Measurements from ENCODE around the gene SRGAP1. TPM values are rescaled to one million over a fixed set of nuclear protein-coding genes. Genes with fewer than 3 reads are reported as not detected.
A peak's percentile ranks its signal among the peaks of the same experiment; 100 is the strongest.

SRGAP1 gene
- total and polyA plus RNA-seq, 2 experiments from 2014 or later, result 13.0 to 29.4 TPM

DNA sequence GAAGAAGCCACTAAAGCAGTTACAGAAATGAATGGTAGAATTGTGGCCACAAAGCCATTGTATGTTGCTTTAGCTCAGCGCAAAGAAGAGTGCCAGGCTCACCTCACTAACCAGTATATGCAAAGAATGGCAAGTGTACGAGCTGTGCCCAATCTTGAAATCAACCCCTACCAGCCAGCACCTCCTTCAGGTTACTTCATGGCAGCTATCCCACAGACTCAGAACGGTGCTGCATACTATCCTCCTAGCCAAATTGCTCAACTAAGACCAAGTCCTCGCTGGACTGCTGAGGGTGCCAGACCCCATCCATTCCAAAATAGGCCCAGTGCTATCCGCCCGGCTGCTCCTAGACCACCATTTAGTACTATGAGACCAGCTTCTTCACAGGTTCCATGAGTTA lies 21.5 kb upstream of the SRGAP1 start:
- Histone ChIP-seq H3K36me3 (ENCODE audit: low read depth) (no peaks in the 10 kb centered on the region), H3K4me3 (no peak overlapping the region), H3K9ac (no peak overlapping the region), H4K20me1 (ENCODE audit: insufficient read depth) (no peaks in the 10 kb centered on the region), H2AFZ (no peak overlapping the region), H3F3A (ENCODE audit: insufficient read depth) (no peaks in the 10 kb centered on the region), H3K27ac (no peak overlapping the region), H3K9me3 (ENCODE audit: low read depth) (no peaks in the 10 kb centered on the region), H3K4me1 (ENCODE audit: insufficient read depth) (peaks cover 4% of the 10 kb centered on the region; the same call in 1 of the 2 replicates), H3K4me2 (ENCODE audit: unreplicated experiment) (no peak overlapping the region), H3K27me3 (replicated peaks; ENCODE audit: insufficient read depth) (no peaks in the 10 kb centered on the region), H3K9me2 (ENCODE audit: insufficient read depth) (no peaks in the 10 kb centered on the region), H3K79me2 (ENCODE audit: insufficient read depth) (no peaks in the 10 kb centered on the region)
- WGBS, 2 experiments (ENCODE audit: low coverage in 1 of 2, low lambda C conversion rate in 2 of 2, missing lambda C conversion rate in 2 of 2), result 91 to 92% methylated on average over 6 of the region's 6 CpGs
- no peak for DNase-seq
- in situ Hi-C loops (cut with MboI), result loop anchor here (10.0 kb wide), 1 partner anchor 572 kb away; the partner anchor contains the start of gene C12orf56
- no peak for TF ChIP-seq EZH2phosphoT487 (IDR thresholded peaks at IDR 0.05; ENCODE audit: insufficient read depth, low read depth)

DNA sequence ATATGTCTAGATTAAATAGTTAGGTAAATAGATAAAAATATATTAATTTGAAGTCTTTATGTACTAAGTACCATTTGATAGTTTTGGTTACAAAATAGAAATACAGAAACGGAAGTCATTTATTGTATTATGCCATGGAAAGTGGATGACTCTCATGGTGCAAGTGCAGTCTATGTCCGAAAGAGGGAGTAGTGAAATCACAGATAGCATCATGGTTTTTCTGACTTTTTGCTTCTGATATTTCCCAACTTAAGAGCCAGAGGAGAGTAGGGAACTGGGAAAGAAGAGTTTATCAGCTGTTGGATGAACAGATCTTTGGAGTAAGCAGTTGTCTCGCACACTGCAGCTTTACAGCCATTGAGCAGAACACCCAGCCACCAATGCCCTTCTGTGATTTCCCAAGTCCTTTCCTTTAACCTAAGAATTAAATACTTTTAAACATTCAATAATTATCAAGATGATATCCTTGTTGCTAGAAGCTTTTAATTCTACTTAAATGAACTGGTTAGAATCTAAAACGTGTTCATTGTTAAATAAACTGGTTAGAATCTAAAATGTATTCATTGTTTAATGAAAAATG lies 18.4 kb upstream of the SRGAP1 start:
- Histone ChIP-seq H3F3A (ENCODE audit: insufficient read depth) (no peaks in the 10 kb centered on the region), H2AFZ (peak overlapping the region; percentile 37; the same call in 1 of the 2 replicates), H3K9ac (no peak overlapping the region), H3K27me3 (replicated peaks; ENCODE audit: insufficient read depth) (no peaks in the 10 kb centered on the region), H3K9me2 (ENCODE audit: insufficient read depth) (no peaks in the 10 kb centered on the region), H3K4me1 (ENCODE audit: insufficient read depth) (peaks cover 4% of the 10 kb centered on the region; the same call in 1 of the 2 replicates), H4K20me1 (ENCODE audit: insufficient read depth) (no peaks in the 10 kb centered on the region), H3K9me3 (ENCODE audit: low read depth) (peaks cover 4% of the 10 kb centered on the region), H3K36me3 (ENCODE audit: low read depth) (no peaks in the 10 kb centered on the region), H3K4me3 (no peak overlapping the region), H3K27ac (no peak overlapping the region), H3K79me2 (ENCODE audit: insufficient read depth) (no peaks in the 10 kb centered on the region), H3K4me2 (ENCODE audit: unreplicated experiment) (no peak overlapping the region)
- 7 to 9% methylated on average over 4 of the region's 4 CpGs for WGBS, 2 experiments (ENCODE audit: low coverage in 1 of 2, low lambda C conversion rate in 2 of 2, missing lambda C conversion rate in 2 of 2)
- no peak for TF ChIP-seq EZH2phosphoT487 (IDR thresholded peaks at IDR 0.05; ENCODE audit: insufficient read depth, low read depth)
- TF ChIP-seq EZH2 (IDR thresholded peaks at IDR 0.05; ENCODE audit: insufficient read depth, poor library complexity, severe bottlenecking), result no peak
- DNase-seq, result peak; percentile 86
- in situ Hi-C loops (cut with MboI), result loop anchor here (5.0 to 25.0 kb wide), 3 partner anchors 261 to 569 kb away; partner anchors contain the start of gene C12orf56

GRCh38 chr12:63828867-63829266 lies 15.6 kb upstream of the SRGAP1 start:
- Histone ChIP-seq H3K9me2 (ENCODE audit: insufficient read depth) (no peaks in the 10 kb centered on the region), H3K4me1 (ENCODE audit: insufficient read depth) (peaks cover 4% of the 10 kb centered on the region; the same call in 1 of the 2 replicates), H2AFZ (no peak overlapping the region), H3K36me3 (ENCODE audit: low read depth) (no peaks in the 10 kb centered on the region), H3F3A (ENCODE audit: insufficient read depth) (no peaks in the 10 kb centered on the region), H3K4me3 (no peak overlapping the region), H3K27me3 (replicated peaks; ENCODE audit: insufficient read depth) (no peaks in the 10 kb centered on the region), H4K20me1 (ENCODE audit: insufficient read depth) (no peaks in the 10 kb centered on the region), H3K27ac (no peak overlapping the region), H3K9ac (no peak overlapping the region), H3K9me3 (ENCODE audit: low read depth) (peaks cover 4% of the 10 kb centered on the region), H3K4me2 (ENCODE audit: unreplicated experiment) (no peak overlapping the region), H3K79me2 (ENCODE audit: insufficient read depth) (no peaks in the 10 kb centered on the region)
- TF ChIP-seq EZH2phosphoT487 (IDR thresholded peaks at IDR 0.05; ENCODE audit: insufficient read depth, low read depth), result no peak
- no peak for TF ChIP-seq EZH2 (IDR thresholded peaks at IDR 0.05; ENCODE audit: insufficient read depth, poor library complexity, severe bottlenecking)
- DNase-seq, result no peak
- in situ Hi-C loops (cut with MboI), result loop anchor here (5.0 to 25.0 kb wide), 3 partner anchors 258 to 566 kb away; partner anchors contain the start of gene C12orf56
- 87% methylated on average over 2 of the region's 2 CpGs for WGBS, 2 experiments (ENCODE audit: low coverage in 1 of 2, low lambda C conversion rate in 2 of 2, missing lambda C conversion rate in 2 of 2)

GRCh38 chr12:63836046-63836445 lies 8.5 kb upstream of the SRGAP1 start:
- H3K27me3 ChIP-seq (replicated peaks; ENCODE audit: insufficient read depth), result no peaks in the 10 kb centered on the region
- H3K79me2 ChIP-seq (ENCODE audit: insufficient read depth), result no peaks in the 10 kb centered on the region
- TF ChIP-seq EZH2phosphoT487 (IDR thresholded peaks at IDR 0.05; ENCODE audit: insufficient read depth, low read depth), result no peak
- no peak for TF ChIP-seq EZH2 (IDR thresholded peaks at IDR 0.05; ENCODE audit: insufficient read depth, poor library complexity, severe bottlenecking)
- no peaks in the 10 kb centered on the region for H3K4me1 ChIP-seq (ENCODE audit: insufficient read depth)
- DNase-seq, result no peak
- 82 to 83% methylated on average over 2 of the region's 2 CpGs for WGBS, 2 experiments (ENCODE audit: low coverage in 1 of 2, low lambda C conversion rate in 2 of 2, missing lambda C conversion rate in 2 of 2)
- no peak overlapping the region for H3K27ac ChIP-seq
- no peaks in the 10 kb centered on the region for H3K9me2 ChIP-seq (ENCODE audit: insufficient read depth)
- no peak overlapping the region for H3K4me3 ChIP-seq
- H3F3A ChIP-seq (ENCODE audit: insufficient read depth), result no peaks in the 10 kb centered on the region
- H3K9me3 ChIP-seq (ENCODE audit: low read depth), result no peaks in the 10 kb centered on the region
- no peaks in the 10 kb centered on the region for H3K36me3 ChIP-seq (ENCODE audit: low read depth)
- no peak overlapping the region for H2AFZ ChIP-seq
- no peak overlapping the region for H3K9ac ChIP-seq
- in situ Hi-C loops (cut with MboI), result loop anchor here (25.0 kb wide), 1 partner anchor 251 kb away; no protein-coding TSS in a partner anchor
- no peaks in the 10 kb centered on the region for H4K20me1 ChIP-seq (ENCODE audit: insufficient read depth)
- no peak overlapping the region for H3K4me2 ChIP-seq (ENCODE audit: unreplicated experiment)
